SK-N-SH treated with all-trans-retinoic acid at 6 μM for 48 hours (cell line): ENCODE data around the gene RASSF9.

ENCODE experiments used
- ATAC-seq: fragments of 200-7000 bp; cut with Tn5 transposase; 3 replicates; pipeline ENCODE4 v1.9.1; 2020; ENCODE audit warnings: mild to moderate bottlenecking, moderate library complexity
- ARNTL ChIP-seq: fragments of 450-650 bp; formaldehyde crosslinking; IDR thresholded peaks from 2 replicates; pipeline ENCODE4 v1.5.0; 2020; ENCODE audit warnings: low read depth, mild to moderate bottlenecking, moderate library complexity, borderline replicate concordance
- BACH2 ChIP-seq: fragments of 250-450 bp; sonication (Bioruptor Pico); IDR thresholded peaks from 2 replicates; pipeline ENCODE4 v1.9.0; 2021; ENCODE audit warnings: mild to moderate bottlenecking, borderline replicate concordance
- CSDC2 ChIP-seq: fragments of 250-450 bp; sonication (Bioruptor Pico); IDR thresholded peaks from 2 replicates; pipeline ENCODE4 v1.5.0; 2020; ENCODE audit warnings: mild to moderate bottlenecking, moderate library complexity
- ESRRG ChIP-seq: fragments of 250-450 bp; sonication (Bioruptor Pico); IDR thresholded peaks from 2 replicates; pipeline ENCODE4 v1.6.1; 2021; ENCODE audit warnings: mild to moderate bottlenecking
- GLIS3 ChIP-seq: fragments of 250-450 bp; sonication (Bioruptor Pico); IDR thresholded peaks from 2 replicates; pipeline ENCODE4 v1.5.0; 2020; ENCODE audit warnings: mild to moderate bottlenecking, moderate library complexity
- ISL1 ChIP-seq: fragments of 250-450 bp; sonication (Bioruptor Pico); IDR thresholded peaks from 2 replicates; pipeline ENCODE4 v2.1.2; 2022; ENCODE audit warnings: mild to moderate bottlenecking, moderate library complexity
- OSR1 ChIP-seq: fragments of 250-450 bp; sonication (Bioruptor Pico); IDR thresholded peaks from 2 replicates; pipeline ENCODE4 v1.8.0; 2022; ENCODE audit warnings: moderate library complexity, mild to moderate bottlenecking, inconsistent platforms
- PPARA ChIP-seq: fragments of 250-450 bp; sonication (Bioruptor Pico); IDR thresholded peaks from 2 replicates; pipeline ENCODE4 v1.5.0; 2020; ENCODE audit warnings: mild to moderate bottlenecking, borderline replicate concordance
- RARB ChIP-seq: fragments of 250-450 bp; sonication (Bioruptor Pico); IDR thresholded peaks from 2 replicates; pipeline ENCODE4 v1.8.0; 2021; ENCODE audit warnings: mild to moderate bottlenecking, moderate library complexity
- SNAI2 ChIP-seq: fragments of 250-450 bp; sonication (Bioruptor Pico); IDR thresholded peaks from 2 replicates; pipeline ENCODE4 v1.5.0; 2020; ENCODE audit warnings: mild to moderate bottlenecking, moderate library complexity
- TCF4 ChIP-seq: fragments of 250-450 bp; sonication (Bioruptor Pico); IDR thresholded peaks from 2 replicates; pipeline ENCODE4 v1.8.0; 2021; ENCODE audit warnings: mild to moderate bottlenecking, moderate library complexity, borderline replicate concordance
- TOX ChIP-seq: fragments of 250-450 bp; sonication (Bioruptor Pico); IDR thresholded peaks from 2 replicates; pipeline ENCODE4 v1.8.0; 2021; ENCODE audit warnings: mild to moderate bottlenecking, moderate library complexity, borderline replicate concordance
- ZC3H10 ChIP-seq: fragments of 250-450 bp; sonication (Bioruptor Pico); IDR thresholded peaks from 2 replicates; pipeline ENCODE4 v1.5.1; 2021; ENCODE audit warnings: mild to moderate bottlenecking, moderate library complexity
- ZFP3 ChIP-seq: fragments of 250-450 bp; sonication (Bioruptor Pico); IDR thresholded peaks from 2 replicates; pipeline ENCODE4 v1.5.0; 2020; ENCODE audit warnings: mild to moderate bottlenecking, moderate library complexity
- ZFP30 ChIP-seq: fragments of 450-650 bp; formaldehyde crosslinking; IDR thresholded peaks from 2 replicates; pipeline ENCODE4 v1.5.0; 2022; ENCODE audit warnings: mild to moderate bottlenecking, moderate library complexity
- ZNF70 ChIP-seq: fragments of 450-650 bp; formaldehyde crosslinking; IDR thresholded peaks from 2 replicates; pipeline ENCODE4 v1.5.0; 2020; ENCODE audit warnings: mild to moderate bottlenecking, moderate library complexity
- ZNF8 ChIP-seq: fragments of 450-650 bp; formaldehyde crosslinking; IDR thresholded peaks from 2 replicates; pipeline ENCODE4 v1.5.0; 2020; ENCODE audit warnings: mild to moderate bottlenecking, moderate library complexity
- TF ChIP-seq, protein P1 (sequence below): fragments of 250-450 bp; sonication (Bioruptor Pico); IDR thresholded peaks from 2 replicates; pipeline ENCODE4 v1.8.0; 2021; ENCODE audit warnings: low read depth, mild to moderate bottlenecking, moderate library complexity, borderline replicate concordance
- TF ChIP-seq, protein P2 (sequence below): fragments of 250-450 bp; sonication (Bioruptor Pico); IDR thresholded peaks from 2 replicates; pipeline ENCODE4 v1.5.0; 2020; ENCODE audit warnings: mild to moderate bottlenecking, moderate library complexity
- TF ChIP-seq, protein P3 (sequence below): fragments of 250-450 bp; sonication (Bioruptor Pico); IDR thresholded peaks from 2 replicates; pipeline ENCODE4 v1.5.1; 2020; ENCODE audit warnings: low read depth, mild to moderate bottlenecking, moderate library complexity

The RASSF9 gene

DNA sequence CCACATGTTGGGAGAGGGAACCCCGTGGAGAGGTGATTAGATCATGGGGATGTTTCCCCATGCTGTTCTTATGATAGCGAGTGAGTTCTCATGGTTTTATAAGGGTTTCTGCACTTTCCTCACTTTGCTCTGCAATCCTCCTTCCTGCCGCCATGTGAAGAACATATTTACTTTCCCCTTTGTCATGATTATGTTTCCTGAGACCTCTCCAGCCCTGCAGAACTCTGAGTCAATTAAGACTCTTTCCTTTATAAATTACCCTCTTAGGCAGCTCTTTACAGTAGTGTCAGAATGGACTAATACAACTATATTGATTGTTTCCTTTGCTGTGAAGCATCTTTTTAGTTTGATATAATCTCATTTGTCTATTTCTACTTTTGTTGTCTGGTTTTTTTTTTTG lies 13.1 kb upstream of the RASSF9 start:
- no peak for TF ChIP-seq GLIS3 (CRISPR knock-in tag)
- no peak for ATAC-seq

DNA sequence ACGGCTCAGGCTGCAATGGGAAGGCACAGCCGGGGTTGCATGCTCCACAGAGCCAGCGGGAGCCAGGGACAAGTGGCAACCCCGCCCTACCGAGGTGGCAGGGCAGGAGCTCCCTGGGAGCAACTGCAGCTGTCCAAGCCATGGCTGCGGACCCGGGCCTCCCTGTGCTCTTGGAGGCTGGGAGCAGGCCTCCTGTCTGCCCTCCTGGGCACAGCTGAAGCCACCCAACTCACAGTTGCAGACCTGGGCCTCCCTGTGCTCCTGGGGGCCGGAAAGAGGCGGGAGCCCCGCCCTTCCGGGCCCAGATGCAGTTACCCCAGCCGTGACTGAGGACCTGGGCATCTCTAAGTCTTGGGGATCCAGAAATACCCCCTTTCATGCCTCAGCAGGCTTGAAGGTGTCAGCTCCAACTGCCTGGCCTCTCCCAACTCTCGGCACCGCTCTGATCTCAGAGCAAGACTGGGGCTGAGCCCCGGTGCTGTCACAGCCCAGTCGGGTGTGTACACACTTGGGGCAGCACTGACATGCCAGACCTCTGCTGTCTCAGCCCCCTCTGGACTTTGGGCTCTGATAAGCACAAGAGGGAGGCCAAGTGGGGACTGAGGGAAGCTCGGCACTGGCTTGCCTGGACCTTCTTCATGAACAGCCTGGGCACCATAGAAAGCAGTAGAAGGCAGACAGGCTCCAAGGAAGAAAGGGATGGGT lies 7.5 kb upstream of the RASSF9 start:
- no peak for ATAC-seq
- TF ChIP-seq ZC3H10 (CRISPR knock-in tag) (no peak), TCF4 (CRISPR knock-in tag) (no peak), RARB (CRISPR knock-in tag) (no peak), SNAI2 (CRISPR knock-in tag) (no peak), ZFP3 (no peak), ZNF70 (no peak)

DNA sequence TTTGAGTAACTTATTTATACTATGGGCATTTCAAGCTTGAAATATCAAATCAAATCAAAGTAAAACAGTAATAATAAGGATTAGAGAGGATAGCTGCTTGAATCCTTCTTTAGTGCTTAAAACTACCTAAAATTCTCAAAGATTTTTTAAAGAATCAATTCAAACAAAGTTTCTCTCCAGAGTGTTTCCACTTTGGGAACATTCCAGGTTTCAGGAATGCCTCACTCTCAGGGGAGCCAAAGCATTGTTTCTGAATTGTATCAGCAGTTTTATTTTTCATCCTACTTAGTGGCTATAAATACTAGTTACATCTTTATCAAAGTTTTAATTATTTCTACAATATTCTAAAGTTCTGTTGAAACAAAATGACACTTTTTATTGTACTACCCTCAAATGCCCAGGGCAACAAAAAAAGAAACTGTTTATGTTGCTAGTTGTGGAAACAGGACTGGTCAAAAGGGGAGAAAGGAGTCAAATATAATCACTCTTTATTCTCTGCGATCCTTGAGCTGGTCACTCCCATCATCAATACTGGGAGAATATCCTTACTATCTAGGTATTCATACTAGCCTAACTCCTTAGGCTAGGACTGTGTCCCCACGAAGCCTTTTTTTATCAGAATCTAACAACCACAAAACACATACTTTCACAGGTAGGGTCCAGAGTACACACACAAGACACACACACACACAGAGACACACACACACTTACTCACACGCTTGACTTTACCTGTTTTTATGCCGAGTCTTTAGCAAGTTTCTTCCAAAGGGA lies 598 bp downstream of the RASSF9 start:
- ATAC-seq, result peak; percentile 72
- TF ChIP-seq TOX (no peak), OSR1 (CRISPR knock-in tag) (no peak), ZNF8 (CRISPR knock-in tag) (no peak), ZNF70 (no peak), ZFP3 (no peak), SNAI2 (CRISPR knock-in tag) (no peak), ESRRG (no peak), PPARA (CRISPR knock-in tag) (no peak), RARB (CRISPR knock-in tag) (no peak)
- TF ChIP-seq, protein P1, sequence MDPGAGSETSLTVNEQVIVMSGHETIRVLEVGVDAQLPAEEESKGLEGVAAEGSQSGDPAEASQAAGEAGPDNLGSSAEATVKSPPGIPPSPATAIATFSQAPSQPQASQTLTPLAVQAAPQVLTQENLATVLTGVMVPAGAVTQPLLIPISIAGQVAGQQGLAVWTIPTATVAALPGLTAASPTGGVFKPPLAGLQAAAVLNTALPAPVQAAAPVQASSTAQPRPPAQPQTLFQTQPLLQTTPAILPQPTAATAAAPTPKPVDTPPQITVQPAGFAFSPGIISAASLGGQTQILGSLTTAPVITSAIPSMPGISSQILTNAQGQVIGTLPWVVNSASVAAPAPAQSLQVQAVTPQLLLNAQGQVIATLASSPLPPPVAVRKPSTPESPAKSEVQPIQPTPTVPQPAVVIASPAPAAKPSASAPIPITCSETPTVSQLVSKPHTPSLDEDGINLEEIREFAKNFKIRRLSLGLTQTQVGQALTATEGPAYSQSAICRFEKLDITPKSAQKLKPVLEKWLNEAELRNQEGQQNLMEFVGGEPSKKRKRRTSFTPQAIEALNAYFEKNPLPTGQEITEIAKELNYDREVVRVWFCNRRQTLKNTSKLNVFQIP (CRISPR knock-in tag), result no peak
- TF ChIP-seq, protein P2, sequence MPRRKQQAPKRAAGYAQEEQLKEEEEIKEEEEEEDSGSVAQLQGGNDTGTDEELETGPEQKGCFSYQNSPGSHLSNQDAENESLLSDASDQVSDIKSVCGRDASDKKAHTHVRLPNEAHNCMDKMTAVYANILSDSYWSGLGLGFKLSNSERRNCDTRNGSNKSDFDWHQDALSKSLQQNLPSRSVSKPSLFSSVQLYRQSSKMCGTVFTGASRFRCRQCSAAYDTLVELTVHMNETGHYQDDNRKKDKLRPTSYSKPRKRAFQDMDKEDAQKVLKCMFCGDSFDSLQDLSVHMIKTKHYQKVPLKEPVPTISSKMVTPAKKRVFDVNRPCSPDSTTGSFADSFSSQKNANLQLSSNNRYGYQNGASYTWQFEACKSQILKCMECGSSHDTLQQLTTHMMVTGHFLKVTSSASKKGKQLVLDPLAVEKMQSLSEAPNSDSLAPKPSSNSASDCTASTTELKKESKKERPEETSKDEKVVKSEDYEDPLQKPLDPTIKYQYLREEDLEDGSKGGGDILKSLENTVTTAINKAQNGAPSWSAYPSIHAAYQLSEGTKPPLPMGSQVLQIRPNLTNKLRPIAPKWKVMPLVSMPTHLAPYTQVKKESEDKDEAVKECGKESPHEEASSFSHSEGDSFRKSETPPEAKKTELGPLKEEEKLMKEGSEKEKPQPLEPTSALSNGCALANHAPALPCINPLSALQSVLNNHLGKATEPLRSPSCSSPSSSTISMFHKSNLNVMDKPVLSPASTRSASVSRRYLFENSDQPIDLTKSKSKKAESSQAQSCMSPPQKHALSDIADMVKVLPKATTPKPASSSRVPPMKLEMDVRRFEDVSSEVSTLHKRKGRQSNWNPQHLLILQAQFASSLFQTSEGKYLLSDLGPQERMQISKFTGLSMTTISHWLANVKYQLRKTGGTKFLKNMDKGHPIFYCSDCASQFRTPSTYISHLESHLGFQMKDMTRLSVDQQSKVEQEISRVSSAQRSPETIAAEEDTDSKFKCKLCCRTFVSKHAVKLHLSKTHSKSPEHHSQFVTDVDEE (CRISPR knock-in tag), result no peak
- TF ChIP-seq, protein P3, sequence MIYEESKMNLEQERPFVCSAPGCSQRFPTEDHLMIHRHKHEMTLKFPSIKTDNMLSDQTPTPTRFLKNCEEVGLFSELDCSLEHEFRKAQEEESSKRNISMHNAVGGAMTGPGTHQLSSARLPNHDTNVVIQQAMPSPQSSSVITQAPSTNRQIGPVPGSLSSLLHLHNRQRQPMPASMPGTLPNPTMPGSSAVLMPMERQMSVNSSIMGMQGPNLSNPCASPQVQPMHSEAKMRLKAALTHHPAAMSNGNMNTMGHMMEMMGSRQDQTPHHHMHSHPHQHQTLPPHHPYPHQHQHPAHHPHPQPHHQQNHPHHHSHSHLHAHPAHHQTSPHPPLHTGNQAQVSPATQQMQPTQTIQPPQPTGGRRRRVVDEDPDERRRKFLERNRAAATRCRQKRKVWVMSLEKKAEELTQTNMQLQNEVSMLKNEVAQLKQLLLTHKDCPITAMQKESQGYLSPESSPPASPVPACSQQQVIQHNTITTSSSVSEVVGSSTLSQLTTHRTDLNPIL (CRISPR knock-in tag), result no peak

DNA sequence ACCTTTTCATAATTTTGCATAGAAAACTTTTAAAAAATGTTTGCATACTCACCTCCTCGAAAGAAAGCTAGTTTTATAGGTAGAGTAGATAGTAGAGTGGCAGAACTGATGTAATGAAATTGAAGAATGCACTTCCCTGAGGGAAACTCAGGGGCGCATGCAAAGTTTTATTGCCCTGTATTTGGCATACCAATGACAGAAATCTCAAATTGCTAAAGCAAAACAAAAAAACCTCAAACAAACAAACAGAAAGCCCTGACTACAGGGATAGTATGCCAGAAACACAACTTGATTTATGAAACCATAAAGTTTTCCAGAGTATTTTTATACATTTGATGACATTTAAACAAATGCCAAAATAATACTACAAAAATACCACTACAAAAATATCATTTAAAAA lies 1.8 kb downstream of the RASSF9 start:
- no peak for ATAC-seq
- TF ChIP-seq BACH2 (CRISPR knock-in tag), result no peak
- TF ChIP-seq ARNTL, result no peak
- no peak for TF ChIP-seq ZFP30
- no peak for TF ChIP-seq ZC3H10 (CRISPR knock-in tag)
- TF ChIP-seq, protein P1 (CRISPR knock-in tag), result no peak
- no peak for TF ChIP-seq TCF4 (CRISPR knock-in tag)
- TF ChIP-seq ISL1 (CRISPR knock-in tag), result no peak
- no peak for TF ChIP-seq SNAI2 (CRISPR knock-in tag)
- TF ChIP-seq CSDC2 (CRISPR knock-in tag), result no peak
- TF ChIP-seq GLIS3 (CRISPR knock-in tag), result no peak
